ENCODE measurements around the gene SH3RF3.

SH3RF3 gene

GRCh38 chr2:109438773-109439389 lies 309.9 kb downstream of the SH3RF3 start:
- no peak overlapping the region for H3K4me3 ChIP-seq (ENCODE audit: low read depth, low read length)
- DNase-seq (ENCODE audit: low read depth): no peak
- TF ChIP-seq, protein P1, sequence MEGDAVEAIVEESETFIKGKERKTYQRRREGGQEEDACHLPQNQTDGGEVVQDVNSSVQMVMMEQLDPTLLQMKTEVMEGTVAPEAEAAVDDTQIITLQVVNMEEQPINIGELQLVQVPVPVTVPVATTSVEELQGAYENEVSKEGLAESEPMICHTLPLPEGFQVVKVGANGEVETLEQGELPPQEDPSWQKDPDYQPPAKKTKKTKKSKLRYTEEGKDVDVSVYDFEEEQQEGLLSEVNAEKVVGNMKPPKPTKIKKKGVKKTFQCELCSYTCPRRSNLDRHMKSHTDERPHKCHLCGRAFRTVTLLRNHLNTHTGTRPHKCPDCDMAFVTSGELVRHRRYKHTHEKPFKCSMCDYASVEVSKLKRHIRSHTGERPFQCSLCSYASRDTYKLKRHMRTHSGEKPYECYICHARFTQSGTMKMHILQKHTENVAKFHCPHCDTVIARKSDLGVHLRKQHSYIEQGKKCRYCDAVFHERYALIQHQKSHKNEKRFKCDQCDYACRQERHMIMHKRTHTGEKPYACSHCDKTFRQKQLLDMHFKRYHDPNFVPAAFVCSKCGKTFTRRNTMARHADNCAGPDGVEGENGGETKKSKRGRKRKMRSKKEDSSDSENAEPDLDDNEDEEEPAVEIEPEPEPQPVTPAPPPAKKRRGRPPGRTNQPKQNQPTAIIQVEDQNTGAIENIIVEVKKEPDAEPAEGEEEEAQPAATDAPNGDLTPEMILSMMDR (IDR thresholded peaks at IDR 0.05; ENCODE audit: control insufficient read depth, extremely low read depth, insufficient read depth): no peak

DNA sequence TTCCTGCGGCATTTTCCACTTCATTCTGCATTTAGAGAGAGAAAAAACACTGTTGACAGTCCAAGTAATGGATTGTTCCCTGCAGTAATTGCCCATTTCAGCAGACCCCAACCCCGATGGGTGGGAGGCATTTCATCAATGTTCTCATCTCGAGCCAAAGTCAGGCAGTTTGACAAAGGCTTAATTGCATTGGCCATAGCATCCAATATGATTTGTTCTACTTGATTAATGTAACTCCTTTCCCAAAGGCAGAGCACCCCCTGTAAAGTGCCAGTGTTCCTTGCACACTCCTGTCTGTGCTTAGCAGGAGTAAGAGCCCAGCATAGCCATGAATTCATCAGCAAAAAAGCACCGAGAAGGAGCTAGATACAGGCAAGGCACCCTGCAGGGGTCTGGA lies 310.4 kb downstream of the SH3RF3 start:
- no peak overlapping the region for H3K4me3 ChIP-seq (ENCODE audit: low read depth, low read length)
- TF ChIP-seq, protein P1 (IDR thresholded peaks at IDR 0.05; ENCODE audit: control insufficient read depth, extremely low read depth, insufficient read depth): no peak
- no peak for DNase-seq (ENCODE audit: low read depth)

- no peak overlapping the region for H3K4me3 ChIP-seq (ENCODE audit: low read depth, low read length)
- no peak for DNase-seq (ENCODE audit: low read depth)
Observed at GRCh38 chr2:109439986-109440385, 311.0 kb downstream of the SH3RF3 start.

DNA sequence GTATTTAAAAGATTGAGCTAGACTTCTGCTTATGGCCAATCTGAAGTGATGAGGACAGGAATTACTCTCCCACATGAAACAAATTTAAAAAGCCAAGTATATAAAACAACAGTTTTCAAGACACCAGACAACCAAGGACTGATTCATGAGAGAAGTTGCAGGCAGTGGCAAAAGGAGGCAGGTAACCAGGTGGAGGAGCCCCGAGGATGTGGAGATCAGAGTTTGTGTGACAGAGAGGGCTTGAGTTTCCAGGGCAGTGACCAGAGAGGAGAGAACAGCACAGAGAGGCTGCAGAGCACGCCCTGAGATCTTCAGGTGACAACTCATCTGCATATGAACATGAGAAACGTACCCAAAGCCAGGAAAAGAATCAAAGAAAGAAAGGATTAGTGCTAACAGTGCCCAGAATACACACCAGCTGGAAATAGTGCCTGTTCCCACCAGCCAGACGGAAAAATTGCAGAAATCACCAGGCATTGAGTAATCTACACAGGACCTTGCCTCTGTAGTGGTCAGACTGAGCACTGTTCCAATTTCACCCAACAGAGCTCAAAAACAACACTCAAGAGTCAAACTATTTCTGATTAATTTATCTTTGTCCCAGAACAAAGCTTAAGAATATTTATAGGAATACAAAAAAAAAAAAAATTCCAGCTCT lies 311.6 kb downstream of the SH3RF3 start:
- TF ChIP-seq, protein P1 (IDR thresholded peaks at IDR 0.05; ENCODE audit: control insufficient read depth, extremely low read depth, insufficient read depth): no peak
- no peak for DNase-seq (ENCODE audit: low read depth)
- no peak overlapping the region for H3K4me3 ChIP-seq (ENCODE audit: low read depth, low read length)

More at GRCh38 chr2:109439986-109440385, 311.0 kb downstream of the SH3RF3 start:
- TF ChIP-seq, protein P1 (IDR thresholded peaks at IDR 0.05; ENCODE audit: control insufficient read depth, extremely low read depth, insufficient read depth): no peak

- no peak overlapping the region for H3K4me3 ChIP-seq (ENCODE audit: low read depth, low read length)
- DNase-seq (ENCODE audit: low read depth): no peak
- TF ChIP-seq, protein P1 (IDR thresholded peaks at IDR 0.05; ENCODE audit: control insufficient read depth, extremely low read depth, insufficient read depth): no peak
Observed at GRCh38 chr2:109442715-109443319, 313.8 kb downstream of the SH3RF3 start.

- TF ChIP-seq, protein P1 (IDR thresholded peaks at IDR 0.05; ENCODE audit: control insufficient read depth, extremely low read depth, insufficient read depth): no peak
- no peak for DNase-seq (ENCODE audit: low read depth)
Observed at GRCh38 chr2:109444916-109445315, 315.9 kb downstream of the SH3RF3 start.

More at GRCh38 chr2:109444916-109445315, 315.9 kb downstream of the SH3RF3 start:
- H3K4me3 ChIP-seq (ENCODE audit: low read depth, low read length): no peak overlapping the region
